H1 (cell line): Measurements from ENCODE around the gene UBXN1. TPM values are rescaled to one million over a fixed set of nuclear protein-coding genes. Genes with fewer than 3 reads are reported as not detected.

Experiments
- CHD7 ChIP-seq: fragments of 300-600 bp; sonication (generic); IDR thresholded peaks from 2 replicates; pipeline ENCODE4 v1.7.1; 2012; ENCODE audit warnings: low read length, moderate library complexity, mild to moderate bottlenecking, inconsistent platforms; ENCODE audit not compliant: insufficient replicate concordance
- E2F6 ChIP-seq: IDR thresholded peaks from 2 replicates; pipeline ENCODE4 v1.6.1; 2012; ENCODE audit warnings: inconsistent platforms
- KDM4A ChIP-seq: IDR thresholded peaks from one replicate; pipeline ENCODE4 v1.7.1; 2012; ENCODE audit warnings: low read depth, mild to moderate bottlenecking, moderate library complexity, low read length, inconsistent platforms; ENCODE audit not compliant: severe bottlenecking
- NRF1 ChIP-seq: IDR thresholded peaks from 2 replicates; pipeline ENCODE4 v1.6.1; 2011; ENCODE audit warnings: mild to moderate bottlenecking, low read depth, low read length, improper control_type of control experiment
- PHF8 ChIP-seq: fragments of 200-600 bp; sonication (generic); conservative IDR thresholded peaks from 2 replicates; pipeline ENCODE4 v1.7.1; 2012; ENCODE audit warnings: low read depth, mild to moderate bottlenecking, inconsistent platforms, low read length, moderate library complexity
- RAD21 ChIP-seq, 2 experiments: IDR thresholded peaks in 1 of 2; conservative IDR thresholded peaks in 1 of 2; 2 replicates each; pipeline ENCODE4 v1.6.1; 2011; ENCODE audit warnings: low read depth in 2 of 2, low read length in 2 of 2, improper control_type of control experiment in 1 of 2, inconsistent platforms in 1 of 2, mild to moderate bottlenecking in 1 of 2, moderate library complexity in 1 of 2
- SIX5 ChIP-seq: IDR thresholded peaks from 2 replicates; pipeline ENCODE4 v1.6.1; 2011; ENCODE audit warnings: mild to moderate bottlenecking, low read depth, low read length
- SP2 ChIP-seq: IDR thresholded peaks from 2 replicates; pipeline ENCODE4 v1.6.1; 2012; ENCODE audit warnings: mild to moderate bottlenecking, low read length, inconsistent platforms
- YY1 ChIP-seq: IDR thresholded peaks from 2 replicates; pipeline ENCODE4 v1.6.1; 2011; ENCODE audit warnings: low read depth, mild to moderate bottlenecking, low read length
- polyA plus RNA-seq, 7 experiments: library from polyadenylated mRNA; depleted of rRNA in 3 of 7; stranded (reverse) in 5 of 7; unstranded in 2 of 7; fragments of >200 nt in 5 of 7; fragments of 200-250 nt in 2 of 7; gene quantifications; 1 replicate in 5 of 7; 2 replicates in 1 of 7; 4 replicates in 1 of 7; pipeline versions ENCODE4 v1.2.1 to v1.2.3, GENCODE V29; 2011 to 2013; ENCODE audit warnings: missing spikeins in 2 of 7, mixed read lengths in 2 of 7
- total RNA-seq: library from RNA; stranded (reverse); fragmentation: NEBNext Ultra II Directional; extraction: Animal tissue kit (Norgen Biotek cat#: 25700); gene quantifications from 2 replicates; pipeline ENCODE4 v1.2.1, GENCODE V29; 2021

Gene UBXN1
- total and polyA plus RNA-seq, 2 of the 8 experiments (the other 6 are each of a cell fraction or from before 2014, with no cell fraction given), result 78.6 to 114 TPM

GRCh38 chr11:62728171-62728988 lies 49.5 kb upstream of the UBXN1 start, which contains the start of gene TTC9C (continued):
- TF ChIP-seq CHD7, result no peak
- TF ChIP-seq E2F6, result no peak
- TF ChIP-seq YY1, result no peak
- TF ChIP-seq RAD21 (IDR thresholded peaks at IDR 0.05 in 1 of 2, conservative IDR thresholded peaks at IDR 0.05 in 1 of 2; ENCODE audit: low read depth in 2 of 2, low read length in 2 of 2), result no peak
- peak; percentile 25 for TF ChIP-seq KDM4A
- peak; percentile 2; the same call in 1 of the 2 replicates for TF ChIP-seq SP2
- no peak for TF ChIP-seq NRF1
- peak; percentile 52 for TF ChIP-seq PHF8
- no peak for TF ChIP-seq SIX5
